ENCODE measurements around the gene STRN.
"Not testable (repeated sequence)": the region's sequence is repeated elsewhere in the genome, so short reads cannot be mapped to it uniquely, and the experiment has no call there.

STRN gene

GRCh38 chr2:36834731-36835524, 131.4 kb downstream of the STRN start:
- Histone ChIP-seq H3K27me3 (ENCODE audit: control insufficient read depth, insufficient read depth, low read length) (no peaks in the 10 kb centered on the region), H3K4me3 (ENCODE audit: low read depth, low read length) (peak overlapping the region; percentile 6; the same call in 1 of the 2 replicates), H3K27ac (ENCODE audit: low read depth, low read length) (peak overlapping the region; percentile 86), H3K36me3 (ENCODE audit: control insufficient read depth, insufficient read depth, low read length) (no peaks in the 10 kb centered on the region), H3K4me1 (ENCODE audit: control insufficient read depth, insufficient read depth, low read length) (peaks cover 19% of the 10 kb centered on the region), H3K9me3 (ENCODE audit: control insufficient read depth, insufficient read depth, low read length) (no peaks in the 10 kb centered on the region), H3K9ac (ENCODE audit: low read depth, low read length) (peak overlapping the region; percentile 22)

- H3K27ac ChIP-seq (ENCODE audit: low read depth, low read length), result peak overlapping the region; percentile 86
- H3K27me3 ChIP-seq (ENCODE audit: control insufficient read depth, insufficient read depth, low read length), result no peaks in the 10 kb centered on the region
- H3K9ac ChIP-seq (ENCODE audit: low read depth, low read length), result no peak overlapping the region
- no peaks in the 10 kb centered on the region for H3K9me3 ChIP-seq (ENCODE audit: control insufficient read depth, insufficient read depth, low read length)
- H3K4me1 ChIP-seq (ENCODE audit: control insufficient read depth, insufficient read depth, low read length), result peaks cover 19% of the 10 kb centered on the region
- H3K36me3 ChIP-seq (ENCODE audit: control insufficient read depth, insufficient read depth, low read length), result no peaks in the 10 kb centered on the region
- H3K4me3 ChIP-seq (ENCODE audit: low read depth, low read length), result no peak overlapping the region
These were observed 132.1 kb downstream of the STRN start for GRCh38 chr2:36834203-36834602.

- peaks cover 19% of the 10 kb centered on the region for H3K4me1 ChIP-seq (ENCODE audit: control insufficient read depth, insufficient read depth, low read length)
- no peaks in the 10 kb centered on the region for H3K9me3 ChIP-seq (ENCODE audit: control insufficient read depth, insufficient read depth, low read length)
- no peak overlapping the region for H3K4me3 ChIP-seq (ENCODE audit: low read depth, low read length)
- H3K27me3 ChIP-seq (ENCODE audit: control insufficient read depth, insufficient read depth, low read length), result no peaks in the 10 kb centered on the region
- H3K36me3 ChIP-seq (ENCODE audit: control insufficient read depth, insufficient read depth, low read length), result no peaks in the 10 kb centered on the region
- no peak overlapping the region for H3K27ac ChIP-seq (ENCODE audit: low read depth, low read length)
- no peak overlapping the region for H3K9ac ChIP-seq (ENCODE audit: low read depth, low read length)
These were observed 135.2 kb downstream of the STRN start for GRCh38 chr2:36831185-36831584.

GRCh38 chr2:36824683-36825082, 141.7 kb downstream of the STRN start:
- H3K9ac ChIP-seq (ENCODE audit: low read depth, low read length); H3K4me3 ChIP-seq (ENCODE audit: low read depth, low read length); H3K27me3 ChIP-seq (ENCODE audit: control insufficient read depth, insufficient read depth, low read length); H3K36me3 ChIP-seq (ENCODE audit: control insufficient read depth, insufficient read depth, low read length); H3K9me3 ChIP-seq (ENCODE audit: control insufficient read depth, insufficient read depth, low read length): not testable (repeated sequence)
- H3K27ac ChIP-seq (ENCODE audit: low read depth, low read length), result peak overlapping the region; percentile 56
- peaks cover 13% of the 10 kb centered on the region for H3K4me1 ChIP-seq (ENCODE audit: control insufficient read depth, insufficient read depth, low read length)

GRCh38 chr2:36824273-36824672, 142.1 kb downstream of the STRN start:
- Histone ChIP-seq H3K9ac (ENCODE audit: low read depth, low read length) (no peak overlapping the region), H3K4me3 (ENCODE audit: low read depth, low read length) (peak overlapping the region; percentile 10; the same call in 1 of the 2 replicates), H3K27me3 (ENCODE audit: control insufficient read depth, insufficient read depth, low read length) (no peaks in the 10 kb centered on the region), H3K4me1 (ENCODE audit: control insufficient read depth, insufficient read depth, low read length) (peaks cover 13% of the 10 kb centered on the region), H3K9me3 (ENCODE audit: control insufficient read depth, insufficient read depth, low read length) (no peaks in the 10 kb centered on the region), H3K27ac (ENCODE audit: low read depth, low read length) (peak overlapping the region; percentile 56), H3K36me3 (ENCODE audit: control insufficient read depth, insufficient read depth, low read length) (no peaks in the 10 kb centered on the region)

- Histone ChIP-seq H3K36me3 (ENCODE audit: control insufficient read depth, insufficient read depth, low read length) (no peaks in the 10 kb centered on the region), H3K27ac (ENCODE audit: low read depth, low read length) (peak overlapping the region; percentile 33)
These were observed 142.5 kb downstream of the STRN start for GRCh38 chr2:36823862-36824261.

GRCh38 chr2:36820942-36821605, 145.3 kb downstream of the STRN start:
- Histone ChIP-seq H3K9ac (ENCODE audit: low read depth, low read length) (no peak overlapping the region), H3K27ac (ENCODE audit: low read depth, low read length) (no peak overlapping the region), H3K36me3 (ENCODE audit: control insufficient read depth, insufficient read depth, low read length) (no peaks in the 10 kb centered on the region), H3K4me1 (ENCODE audit: control insufficient read depth, insufficient read depth, low read length) (peaks cover 13% of the 10 kb centered on the region), H3K9me3 (ENCODE audit: control insufficient read depth, insufficient read depth, low read length) (no peaks in the 10 kb centered on the region), H3K4me3 (ENCODE audit: low read depth, low read length) (no peak overlapping the region), H3K27me3 (ENCODE audit: control insufficient read depth, insufficient read depth, low read length) (no peaks in the 10 kb centered on the region)

More at GRCh38 chr2:36823862-36824261, 142.5 kb downstream of the STRN start:
- Histone ChIP-seq H3K4me1 (ENCODE audit: control insufficient read depth, insufficient read depth, low read length) (peaks cover 13% of the 10 kb centered on the region), H3K27me3 (ENCODE audit: control insufficient read depth, insufficient read depth, low read length) (no peaks in the 10 kb centered on the region), H3K4me3 (ENCODE audit: low read depth, low read length) (peak overlapping the region; percentile 10; the same call in 1 of the 2 replicates), H3K9me3 (ENCODE audit: control insufficient read depth, insufficient read depth, low read length) (no peaks in the 10 kb centered on the region), H3K9ac (ENCODE audit: low read depth, low read length) (no peak overlapping the region)

GRCh38 chr2:36819095-36819711, 147.1 kb downstream of the STRN start:
- H3K9me3 ChIP-seq (ENCODE audit: control insufficient read depth, insufficient read depth, low read length), result no peaks in the 10 kb centered on the region
- no peaks in the 10 kb centered on the region for H3K36me3 ChIP-seq (ENCODE audit: control insufficient read depth, insufficient read depth, low read length)
- no peak overlapping the region for H3K9ac ChIP-seq (ENCODE audit: low read depth, low read length)
- no peaks in the 10 kb centered on the region for H3K27me3 ChIP-seq (ENCODE audit: control insufficient read depth, insufficient read depth, low read length)
- peaks cover 9% of the 10 kb centered on the region for H3K4me1 ChIP-seq (ENCODE audit: control insufficient read depth, insufficient read depth, low read length)
- H3K27ac ChIP-seq (ENCODE audit: low read depth, low read length), result no peak overlapping the region
- no peak overlapping the region for H3K4me3 ChIP-seq (ENCODE audit: low read depth, low read length)

- 0 out of 2 replicates have a peak, but pooled peaks cover 4% of the 10 kb centered on the region for H3K4me1 ChIP-seq (ENCODE audit: control insufficient read depth, insufficient read depth, low read length)
- no peaks in the 10 kb centered on the region for H3K36me3 ChIP-seq (ENCODE audit: control insufficient read depth, insufficient read depth, low read length)
- no peaks in the 10 kb centered on the region for H3K27me3 ChIP-seq (ENCODE audit: control insufficient read depth, insufficient read depth, low read length)
- no peak overlapping the region for H3K27ac ChIP-seq (ENCODE audit: low read depth, low read length)
- no peaks in the 10 kb centered on the region for H3K9me3 ChIP-seq (ENCODE audit: control insufficient read depth, insufficient read depth, low read length)
- no peak overlapping the region for H3K4me3 ChIP-seq (ENCODE audit: low read depth, low read length)
- no peak overlapping the region for H3K9ac ChIP-seq (ENCODE audit: low read depth, low read length)
These were observed 147.8 kb downstream of the STRN start for GRCh38 chr2:36818542-36818941.

- Histone ChIP-seq H3K9ac (ENCODE audit: low read depth, low read length) (no peak overlapping the region), H3K27me3 (ENCODE audit: control insufficient read depth, insufficient read depth, low read length) (no peaks in the 10 kb centered on the region), H3K9me3 (ENCODE audit: control insufficient read depth, insufficient read depth, low read length) (no peaks in the 10 kb centered on the region), H3K27ac (ENCODE audit: low read depth, low read length) (no peak overlapping the region), H3K36me3 (ENCODE audit: control insufficient read depth, insufficient read depth, low read length) (no peaks in the 10 kb centered on the region), H3K4me3 (ENCODE audit: low read depth, low read length) (no peak overlapping the region), H3K4me1 (ENCODE audit: control insufficient read depth, insufficient read depth, low read length) (no peaks in the 10 kb centered on the region)
These were observed 154.1 kb downstream of the STRN start for GRCh38 chr2:36812196-36812595.

- Histone ChIP-seq H3K9me3 (ENCODE audit: control insufficient read depth, insufficient read depth, low read length) (no peaks in the 10 kb centered on the region), H3K4me1 (ENCODE audit: control insufficient read depth, insufficient read depth, low read length) (no peaks in the 10 kb centered on the region), H3K4me3 (ENCODE audit: low read depth, low read length) (no peak overlapping the region), H3K27ac (ENCODE audit: low read depth, low read length) (no peak overlapping the region), H3K27me3 (ENCODE audit: control insufficient read depth, insufficient read depth, low read length) (no peaks in the 10 kb centered on the region), H3K9ac (ENCODE audit: low read depth, low read length) (no peak overlapping the region), H3K36me3 (ENCODE audit: control insufficient read depth, insufficient read depth, low read length) (no peaks in the 10 kb centered on the region)
These were observed 155.3 kb downstream of the STRN start for GRCh38 chr2:36811071-36811470.

Measured in HUES48 (cell line).